Fibroblast of pulmonary artery (primary cell): ENCODE results near the gene NPC1L1.

Experiments
- DNase-seq: peaks from one replicate; pipeline ENCODE4 v3.0.0-alpha.2; 2010; ENCODE audit warnings: low read depth
- H3K4me3 ChIP-seq: replicated peaks from 2 replicates; pipeline ENCODE4 v1.5.1; 2011; ENCODE audit warnings: low read depth, mild to moderate bottlenecking, control low read depth, low read length, moderate library complexity
- TF ChIP-seq, protein P1 (sequence below): IDR thresholded peaks from 2 replicates; pipeline ENCODE4 v1.5.1; 2011; ENCODE audit warnings: mild to moderate bottlenecking, control low read depth, low read length, inconsistent platforms; ENCODE audit errors: missing control alignments

The NPC1L1 gene

GRCh38 chr7:44477938-44478337 is 63.2 kb downstream of the NPC1L1 start:
- TF ChIP-seq, protein P1, sequence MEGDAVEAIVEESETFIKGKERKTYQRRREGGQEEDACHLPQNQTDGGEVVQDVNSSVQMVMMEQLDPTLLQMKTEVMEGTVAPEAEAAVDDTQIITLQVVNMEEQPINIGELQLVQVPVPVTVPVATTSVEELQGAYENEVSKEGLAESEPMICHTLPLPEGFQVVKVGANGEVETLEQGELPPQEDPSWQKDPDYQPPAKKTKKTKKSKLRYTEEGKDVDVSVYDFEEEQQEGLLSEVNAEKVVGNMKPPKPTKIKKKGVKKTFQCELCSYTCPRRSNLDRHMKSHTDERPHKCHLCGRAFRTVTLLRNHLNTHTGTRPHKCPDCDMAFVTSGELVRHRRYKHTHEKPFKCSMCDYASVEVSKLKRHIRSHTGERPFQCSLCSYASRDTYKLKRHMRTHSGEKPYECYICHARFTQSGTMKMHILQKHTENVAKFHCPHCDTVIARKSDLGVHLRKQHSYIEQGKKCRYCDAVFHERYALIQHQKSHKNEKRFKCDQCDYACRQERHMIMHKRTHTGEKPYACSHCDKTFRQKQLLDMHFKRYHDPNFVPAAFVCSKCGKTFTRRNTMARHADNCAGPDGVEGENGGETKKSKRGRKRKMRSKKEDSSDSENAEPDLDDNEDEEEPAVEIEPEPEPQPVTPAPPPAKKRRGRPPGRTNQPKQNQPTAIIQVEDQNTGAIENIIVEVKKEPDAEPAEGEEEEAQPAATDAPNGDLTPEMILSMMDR = no peak
- DNase-seq = no peak
- H3K4me3 ChIP-seq = no peak overlapping the region

- H3K4me3 ChIP-seq = no peak overlapping the region
- TF ChIP-seq, protein P1 = peak; percentile 100
Observed at GRCh38 chr7:44477063-44477830, 63.9 kb downstream of the NPC1L1 start.

GRCh38 chr7:44476313-44476712 is 64.8 kb downstream of the NPC1L1 start:
- H3K4me3 ChIP-seq = no peak overlapping the region
- TF ChIP-seq, protein P1 = no peak
- no peak for DNase-seq

More at GRCh38 chr7:44477063-44477830, 63.9 kb downstream of the NPC1L1 start:
- peak; percentile 87 for DNase-seq

DNA sequence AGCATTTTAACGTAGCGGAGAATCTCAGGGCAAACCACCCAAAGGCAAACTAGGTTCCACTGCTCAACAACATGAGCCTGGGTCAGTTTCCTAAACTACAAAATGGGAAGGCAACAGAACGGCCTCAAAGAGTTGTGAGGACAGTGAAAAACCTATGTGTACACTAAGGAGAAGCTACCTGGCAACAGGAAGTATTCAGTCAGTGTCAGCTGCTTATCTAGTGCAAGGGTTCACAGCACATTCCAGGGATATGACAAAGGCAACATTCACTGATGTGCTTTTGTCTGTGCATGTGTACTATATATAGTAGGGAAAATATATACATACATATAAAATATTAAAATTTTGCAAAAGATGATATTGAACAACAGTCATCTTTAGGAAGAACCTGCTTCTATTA is 67.8 kb downstream of the NPC1L1 start:
- DNase-seq = peak; percentile 47

GRCh38 chr7:44472843-44473242 is 68.3 kb downstream of the NPC1L1 start:
- TF ChIP-seq, protein P1 = no peak
- H3K4me3 ChIP-seq = no peak overlapping the region
- DNase-seq = no peak

More for the DNA sequence above, 67.8 kb downstream of the NPC1L1 start:
- TF ChIP-seq, protein P1 = no peak
- no peak overlapping the region for H3K4me3 ChIP-seq

DNA sequence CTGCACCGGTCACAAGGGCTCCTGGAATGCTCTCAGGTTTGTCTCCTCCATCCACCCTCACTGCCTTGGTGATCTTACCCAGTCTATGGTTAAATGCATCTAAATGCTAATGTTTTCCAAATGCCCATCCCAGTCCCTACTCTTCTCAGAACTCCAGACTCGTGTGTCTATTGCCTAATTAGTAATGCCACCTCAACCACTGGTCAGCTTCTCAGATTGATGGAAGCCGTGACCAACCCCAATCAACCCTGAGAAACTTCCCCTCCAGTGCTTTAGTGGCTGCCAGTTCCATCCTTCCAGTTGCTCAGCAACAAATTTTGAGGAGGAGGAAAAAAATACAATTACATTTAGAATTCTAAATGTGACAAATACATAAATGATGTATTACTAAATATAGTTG is 69.3 kb downstream of the NPC1L1 start:
- H3K4me3 ChIP-seq = no peak overlapping the region
- TF ChIP-seq, protein P1 = no peak
- DNase-seq = no peak

- DNase-seq = no peak
- no peak overlapping the region for H3K4me3 ChIP-seq
- TF ChIP-seq, protein P1 = no peak
Observed at GRCh38 chr7:44471436-44471835, 69.7 kb downstream of the NPC1L1 start.
